ENCODE results near the gene MCUB. TPM values are rescaled to one million over a fixed set of nuclear protein-coding genes. Genes with fewer than 3 reads are reported as not detected.

The MCUB gene
- total RNA-seq, 1 experiment from 2014 or later = 14.8 TPM

DNA sequence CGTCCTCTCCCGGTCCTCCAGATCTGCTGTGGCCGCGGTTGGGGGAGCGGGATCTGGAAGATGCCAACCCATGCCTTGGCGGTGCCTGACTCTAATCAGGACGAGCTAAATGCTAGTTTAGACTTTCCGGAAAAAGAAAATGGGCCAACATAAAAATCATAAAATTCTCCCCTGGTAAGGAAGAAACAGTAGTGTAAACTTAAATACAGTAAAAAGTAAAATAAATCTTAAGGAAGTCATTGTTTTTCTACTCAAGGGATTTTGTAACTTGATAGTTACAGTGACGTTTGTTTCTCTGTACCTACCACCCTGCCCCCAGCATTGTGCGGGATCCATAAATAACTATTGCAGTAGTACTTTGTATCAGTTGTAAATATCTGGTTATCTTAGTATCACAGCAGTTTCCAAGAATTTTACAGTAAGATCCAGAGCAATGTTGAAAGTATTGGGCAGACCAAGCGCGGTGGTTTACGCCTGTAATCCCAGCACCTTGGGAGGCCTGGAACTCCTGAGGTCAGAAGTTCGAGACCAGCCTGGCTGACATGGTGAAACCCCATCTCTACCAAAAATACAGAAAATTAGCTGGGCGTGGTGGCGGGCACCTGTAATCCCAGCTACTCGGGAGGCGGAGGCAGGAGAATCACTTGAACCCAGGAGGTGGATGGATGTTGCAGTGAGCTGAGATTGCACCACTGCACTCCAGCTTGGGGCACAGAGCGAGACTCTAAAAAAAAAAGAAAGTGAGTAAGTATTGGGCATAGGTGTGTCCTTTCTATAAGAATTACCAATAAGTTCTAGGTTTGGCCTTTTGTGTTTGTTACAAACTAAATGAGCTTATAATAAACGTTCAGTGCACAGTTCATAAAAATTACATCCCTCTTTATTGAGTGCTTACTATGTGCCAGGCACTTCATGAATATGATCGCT is 170.8 kb downstream of the MCUB start:
- H2AFZ ChIP-seq (ENCODE audit: low read length) = no peak overlapping the region
- DNase-seq = no peak
- no peak overlapping the region for H3K27ac ChIP-seq (ENCODE audit: insufficient read length, low read depth, low read length)
- peak overlapping the region; percentile 9; the same call in 1 of the 2 replicates for H3K14ac ChIP-seq (ENCODE audit: insufficient read depth, low read length)
- H3K4ac ChIP-seq (ENCODE audit: low read depth, low read length) = no peak overlapping the region
- peak overlapping the region; percentile 21 for H3K9ac ChIP-seq (ENCODE audit: extremely low read depth, insufficient read length, low read length)
- H3T11ph ChIP-seq (ENCODE audit: low read length) = no peak overlapping the region
- no peak overlapping the region for H2BK5ac ChIP-seq (ENCODE audit: insufficient read length, low read length)
- H2BK15ac ChIP-seq (ENCODE audit: low read depth, low read length) = no peak overlapping the region
- peak overlapping the region; percentile 63 for H3K4me2 ChIP-seq (ENCODE audit: insufficient read depth, insufficient read length, low read length)
- no peaks in the 10 kb centered on the region for H3K9me3 ChIP-seq (ENCODE audit: control insufficient read depth, low read depth, low read length)
- H3K36me3 Mint-ChIP-seq (ENCODE audit: insufficient read depth in 1 of 3, low read depth in 3 of 3) = peaks cover under 1 to 11% (median 6%) of the 10 kb centered on the region in 3 experiments; a peak in 6 of 7 replicates
- no peaks in the 10 kb centered on the region for H3K4me1 ChIP-seq (ENCODE audit: insufficient read depth, low read length)
- H3K4me3 Mint-ChIP-seq = peak overlapping the region; percentile 81 to 88
- no peak overlapping the region for H4K5ac ChIP-seq (ENCODE audit: insufficient read length, low read depth, low read length)
- TF ChIP-seq CTCF (conservative IDR thresholded peaks at IDR 0.05) = no peak
- no peak overlapping the region for H3K18ac ChIP-seq (ENCODE audit: insufficient read length, low read depth, low read length)
- WGBS (ENCODE audit: extremely low coverage, insufficient read length, low lambda C conversion rate) = no CpG with 5 or more reads among the region's 21 CpGs
- H3K27me3 ChIP-seq (ENCODE audit: insufficient read depth, low read length) = no peaks in the 10 kb centered on the region
- peaks cover 4% of the 10 kb centered on the region for H3K23me2 ChIP-seq (ENCODE audit: insufficient read length, low read depth, low read length, poor library complexity, severe bottlenecking)
- no peaks in the 10 kb centered on the region for H3K27me3 Mint-ChIP-seq (ENCODE audit: low read depth)
- H3K23ac ChIP-seq (ENCODE audit: insufficient read length, low read depth, low read length) = no peak overlapping the region
- no peaks in the 10 kb centered on the region for H4K20me1 ChIP-seq (ENCODE audit: control insufficient read depth, insufficient read depth, insufficient read length)
- H3K79me1 ChIP-seq (ENCODE audit: insufficient read depth, low read depth, low read length, poor library complexity, severe bottlenecking) = no peaks in the 10 kb centered on the region
- peaks cover 12 to 14% of the 10 kb centered on the region in 2 experiments for H3K4me1 Mint-ChIP-seq
- no peaks in the 10 kb centered on the region for H3K9me3 Mint-ChIP-seq
- no peak overlapping the region for H4K8ac ChIP-seq (replicated peaks; ENCODE audit: insufficient read length, low read depth, low read length)
- H3K56ac ChIP-seq (ENCODE audit: insufficient read length, low read depth, low read length) = no peak overlapping the region
- no peak overlapping the region for H4K91ac ChIP-seq (ENCODE audit: insufficient read length, low read depth, low read length)
- H3K27ac Mint-ChIP-seq = peak overlapping the region; percentile 94 to 97 (median 95)
- peaks cover 9% of the 10 kb centered on the region; the same call in 1 of the 2 replicates for H3K79me2 ChIP-seq (ENCODE audit: insufficient read depth, low read length)
- no peak overlapping the region for H2BK12ac ChIP-seq (ENCODE audit: insufficient read length, low read depth, low read length)
- no peak overlapping the region for H2AK5ac ChIP-seq (ENCODE audit: insufficient read length, low read length)
- H2BK20ac ChIP-seq (ENCODE audit: low read depth, low read length, poor library complexity, severe bottlenecking) = no peak overlapping the region
- no peak overlapping the region for H2BK120ac ChIP-seq (ENCODE audit: low read depth, low read length, poor library complexity, severe bottlenecking)

Measured in H9 (cell line).